PC-9 (cell line): ENCODE data around the gene C1QC. TPM values are rescaled to one million over a fixed set of nuclear protein-coding genes. Genes with fewer than 3 reads are reported as not detected.

Source experiments
- BruUV-seq: library from RNA; stranded (reverse); fragments of 400-500 nt; replicated peaks from 2 replicates; lab custom pipeline; 2021; lab: Mats Ljungman, UMichigan
- CTCF ChIA-PET: fragments of 300-600 bp; sonication (Branson Sonifier 250); formaldehyde crosslinking; loops from one replicate; lab custom pipeline; 2022; ENCODE audit warnings: antibody characterized with exemption; lab: Charles Lee
- POLR2A ChIA-PET: fragments of 300-600 bp; sonication (Branson Sonifier 250); formaldehyde crosslinking; loops from one replicate; lab custom pipeline; 2022; ENCODE audit warnings: antibody characterized with exemption; ENCODE audit not compliant: unreplicated experiment; lab: Charles Lee
- DNase-seq, 2 experiments: peaks; one replicate each; pipeline versions ENCODE4 v3.0.0 to v3.0.0-alpha.2; 2015 to 2022; ENCODE audit warnings: mixed read lengths in 1 of 2
- H2AFZ ChIP-seq: fragments of 200-600 bp; sonication (generic); 2 replicates; pipeline ENCODE4 v1.8.1; 2017; ENCODE audit warnings: antibody characterized with exemption
- H3F3A ChIP-seq: fragments of 200-600 bp; sonication (generic); 2 replicates; pipeline ENCODE4 v1.8.1; 2017; ENCODE audit warnings: antibody characterized with exemption, mild to moderate bottlenecking, low read depth; ENCODE audit not compliant: insufficient read depth
- H3K27ac ChIP-seq: fragments of 200-600 bp; sonication (generic); 2 replicates; pipeline ENCODE4 v1.6.1; 2016; ENCODE audit warnings: mixed run types
- H3K27me3 ChIP-seq: fragments of 200-600 bp; sonication (generic); 2 replicates; pipeline ENCODE4 v1.6.1; 2016; ENCODE audit warnings: low read depth, mixed run types; ENCODE audit not compliant: insufficient read depth
- H3K36me3 ChIP-seq: fragments of 200-600 bp; sonication (generic); 2 replicates; pipeline ENCODE4 v1.6.1; 2016; ENCODE audit warnings: low read depth, mixed run types
- H3K4me1 ChIP-seq: fragments of 200-600 bp; sonication (generic); replicated peaks from 2 replicates; pipeline ENCODE4 v1.6.1; 2016; ENCODE audit warnings: mixed run types; ENCODE audit not compliant: insufficient read depth
- H3K4me2 ChIP-seq: fragments of 200-600 bp; sonication (generic); 2 replicates; pipeline ENCODE4 v1.6.1; 2017; ENCODE audit warnings: mixed run types
- H3K4me3 ChIP-seq: fragments of 200-600 bp; sonication (generic); 2 replicates; pipeline ENCODE4 v1.6.1; 2016; ENCODE audit warnings: mixed run types
- H3K79me2 ChIP-seq: fragments of 200-600 bp; sonication (generic); 2 replicates; pipeline ENCODE4 v1.6.1; 2017; ENCODE audit warnings: low read depth, mixed run types
- H3K9me2 ChIP-seq: fragments of 200-600 bp; sonication (generic); 2 replicates; pipeline ENCODE4 v1.8.1; 2017; ENCODE audit warnings: mild to moderate bottlenecking; ENCODE audit not compliant: insufficient read depth
- H3K9me3 ChIP-seq: fragments of 200-600 bp; sonication (generic); 2 replicates; pipeline ENCODE4 v1.8.1; 2016; ENCODE audit warnings: low read depth; ENCODE audit not compliant: insufficient read depth
- H4K20me1 ChIP-seq: fragments of 200-600 bp; sonication (generic); 2 replicates; pipeline ENCODE4 v1.8.1; 2017; ENCODE audit not compliant: insufficient read depth
- EZH2 ChIP-seq: fragments of 200-600 bp; sonication (generic); IDR thresholded peaks from 2 replicates; pipeline ENCODE4 v1.8.0; 2017; ENCODE audit warnings: antibody characterized with exemption, low read depth
- intact Hi-C: fragments of 100-400 bp; cut with micrococcal nuclease; formaldehyde crosslinking; loops from one replicate; pipeline ENCODE4 v1.10.0; 2022; ENCODE audit not compliant: unreplicated experiment
- total RNA-seq: library from RNA; stranded (reverse); gene quantifications from 2 replicates; pipeline ENCODE4 v1.2.3, GENCODE V29; 2021
- TF ChIP-seq, protein P1 (sequence below): fragments of 200-600 bp; sonication (generic); conservative IDR thresholded peaks from 2 replicates; pipeline ENCODE4 v1.6.1; 2017; ENCODE audit warnings: mixed run types, antibody characterized with exemption, mild to moderate bottlenecking, moderate library complexity

Gene C1QC
- total RNA-seq, 1 experiment from 2014 or later = not detected

DNA sequence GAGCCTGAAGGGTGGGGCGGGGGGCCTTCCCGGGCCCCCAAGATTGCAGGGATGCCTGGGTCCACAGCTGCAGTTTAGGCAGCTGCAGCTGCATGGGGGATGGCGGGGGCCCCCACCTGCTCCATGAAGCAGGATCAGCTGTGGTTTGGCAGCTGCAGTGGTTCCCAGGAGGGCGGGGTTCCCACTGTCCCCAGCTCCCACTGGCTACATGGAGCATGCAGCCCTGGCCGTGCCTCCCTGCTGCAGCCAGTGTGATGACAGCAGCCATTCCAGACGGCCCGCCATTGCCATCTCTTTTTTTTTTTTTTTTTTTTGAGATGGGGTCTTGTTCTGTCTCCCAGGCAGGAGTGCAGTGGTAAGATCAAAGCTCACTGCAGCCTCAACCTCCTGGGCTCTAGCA, 8.0 kb upstream of the C1QC start:
- POLR2A ChIA-PET = no interaction called here

DNA sequence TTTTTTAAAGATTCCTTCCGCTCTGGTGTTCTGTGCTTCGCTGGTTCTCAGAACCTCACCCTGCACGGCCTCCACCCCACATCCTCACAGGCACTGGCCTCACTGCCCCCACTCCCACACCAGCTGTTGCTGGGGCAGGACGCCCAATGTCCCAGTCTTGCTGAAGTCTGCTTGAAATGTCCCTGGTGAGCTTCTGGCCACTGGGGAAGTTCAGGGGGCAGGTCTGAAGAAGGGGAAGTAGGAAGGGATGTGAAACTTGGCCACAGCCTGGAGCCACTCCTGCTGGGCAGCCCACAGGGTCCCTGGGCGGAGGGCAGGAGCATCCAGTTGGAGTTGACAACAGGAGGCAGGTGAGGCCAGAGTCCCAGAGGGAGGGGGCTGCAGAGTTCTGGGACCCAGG, 7.1 kb upstream of the C1QC start, which contains the start of gene C1QA:
Gene C1QA, plus strand, starts transcription at position 276 of the 400 bp plus-strand sequence. CDS start 989 bp downstream, outside the sequence.
- Histone ChIP-seq H3K36me3 (no peaks in the 10 kb centered on the region), H4K20me1 (no peaks in the 10 kb centered on the region), H3K27ac (no peak within 1 kb of the TSS), H3K27me3 (peaks cover 21% of the 10 kb centered on the region; the same call in 1 of the 2 replicates), H3K4me3 (no peak within 1 kb of the TSS), H3K4me1 (no peaks in the 10 kb centered on the region), H3K9me2 (no peaks in the 10 kb centered on the region), H2AFZ (no peak within 1 kb of the TSS), H3K9me3 (no peaks in the 10 kb centered on the region), H3K4me2 (no peak within 1 kb of the TSS), H3F3A (no peaks in the 10 kb centered on the region), H3K79me2 (no peaks in the 10 kb centered on the region)
- ChIA-PET CTCF (no interaction called here), POLR2A (no interaction called here)
- no peak for DNase-seq
- intact Hi-C loops = no loop called here
- no peak for TF ChIP-seq EZH2
- TF ChIP-seq, protein P1, sequence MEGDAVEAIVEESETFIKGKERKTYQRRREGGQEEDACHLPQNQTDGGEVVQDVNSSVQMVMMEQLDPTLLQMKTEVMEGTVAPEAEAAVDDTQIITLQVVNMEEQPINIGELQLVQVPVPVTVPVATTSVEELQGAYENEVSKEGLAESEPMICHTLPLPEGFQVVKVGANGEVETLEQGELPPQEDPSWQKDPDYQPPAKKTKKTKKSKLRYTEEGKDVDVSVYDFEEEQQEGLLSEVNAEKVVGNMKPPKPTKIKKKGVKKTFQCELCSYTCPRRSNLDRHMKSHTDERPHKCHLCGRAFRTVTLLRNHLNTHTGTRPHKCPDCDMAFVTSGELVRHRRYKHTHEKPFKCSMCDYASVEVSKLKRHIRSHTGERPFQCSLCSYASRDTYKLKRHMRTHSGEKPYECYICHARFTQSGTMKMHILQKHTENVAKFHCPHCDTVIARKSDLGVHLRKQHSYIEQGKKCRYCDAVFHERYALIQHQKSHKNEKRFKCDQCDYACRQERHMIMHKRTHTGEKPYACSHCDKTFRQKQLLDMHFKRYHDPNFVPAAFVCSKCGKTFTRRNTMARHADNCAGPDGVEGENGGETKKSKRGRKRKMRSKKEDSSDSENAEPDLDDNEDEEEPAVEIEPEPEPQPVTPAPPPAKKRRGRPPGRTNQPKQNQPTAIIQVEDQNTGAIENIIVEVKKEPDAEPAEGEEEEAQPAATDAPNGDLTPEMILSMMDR = no peak
- no TSS peak for BruUV-seq

More for the DNA sequence above, 8.0 kb upstream of the C1QC start:
- no peaks in the 10 kb centered on the region for H3K9me3 ChIP-seq
- H3K4me2 ChIP-seq = no peak overlapping the region
- BruUV-seq = no TSS peak
- CTCF ChIA-PET = no interaction called here
- no peaks in the 10 kb centered on the region for H3K4me1 ChIP-seq
- no peaks in the 10 kb centered on the region for H4K20me1 ChIP-seq
- H3K36me3 ChIP-seq = no peaks in the 10 kb centered on the region
- no peak for TF ChIP-seq EZH2
- TF ChIP-seq, protein P1 = no peak
- no peaks in the 10 kb centered on the region for H3F3A ChIP-seq
- H3K9me2 ChIP-seq = no peaks in the 10 kb centered on the region
- peaks cover 24% of the 10 kb centered on the region; the same call in 1 of the 2 replicates for H3K27me3 ChIP-seq
- no peak overlapping the region for H2AFZ ChIP-seq
- H3K4me3 ChIP-seq = no peak overlapping the region
- no peak overlapping the region for H3K27ac ChIP-seq
- no peak for DNase-seq
- H3K79me2 ChIP-seq = no peaks in the 10 kb centered on the region
- intact Hi-C loops = no loop called here

DNA sequence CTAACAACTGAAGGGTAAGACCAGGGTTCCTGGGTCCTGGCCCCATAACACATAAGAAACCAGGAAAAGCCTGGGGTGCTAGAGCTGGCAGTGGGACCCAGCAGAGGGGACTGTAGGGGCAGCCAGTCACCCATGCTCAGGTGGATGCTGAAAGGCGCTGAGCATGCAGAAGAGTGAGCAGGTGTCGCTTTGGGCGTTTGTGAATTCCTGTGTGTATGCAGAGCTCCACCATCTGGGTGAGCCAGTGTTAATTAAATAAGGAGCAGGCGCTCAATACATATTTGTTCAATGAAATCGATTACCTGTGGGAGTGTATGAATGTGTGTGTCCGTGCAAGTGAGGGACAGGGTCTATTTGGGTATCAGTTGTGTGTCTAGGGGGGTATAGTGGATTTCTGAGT, 6.5 kb upstream of the C1QC start:
- no peak overlapping the region for H2AFZ ChIP-seq
- no peak overlapping the region for H3K4me3 ChIP-seq
- intact Hi-C loops = no loop called here
- ChIA-PET CTCF (interaction anchor here (0.6 kb wide), 1 partner anchor 97 kb away, joined by 4 read pairs; no protein-coding TSS in a partner anchor), POLR2A (no interaction called here)
- no peaks in the 10 kb centered on the region for H3F3A ChIP-seq
- H3K79me2 ChIP-seq = no peaks in the 10 kb centered on the region
- no peaks in the 10 kb centered on the region for H4K20me1 ChIP-seq
- BruUV-seq = no TSS peak
- no peaks in the 10 kb centered on the region for H3K4me1 ChIP-seq
- H3K9me2 ChIP-seq = no peaks in the 10 kb centered on the region
- TF ChIP-seq, protein P1 = no peak
- no peak for TF ChIP-seq EZH2
- H3K9me3 ChIP-seq = no peaks in the 10 kb centered on the region
- H3K4me2 ChIP-seq = no peak overlapping the region
- no peak overlapping the region for H3K27ac ChIP-seq
- DNase-seq = no peak
- no peaks in the 10 kb centered on the region for H3K36me3 ChIP-seq
- H3K27me3 ChIP-seq = peaks cover 21% of the 10 kb centered on the region; the same call in 1 of the 2 replicates
